Measurements from ENCODE around the gene L3MBTL4.

L3MBTL4 gene

DNA sequence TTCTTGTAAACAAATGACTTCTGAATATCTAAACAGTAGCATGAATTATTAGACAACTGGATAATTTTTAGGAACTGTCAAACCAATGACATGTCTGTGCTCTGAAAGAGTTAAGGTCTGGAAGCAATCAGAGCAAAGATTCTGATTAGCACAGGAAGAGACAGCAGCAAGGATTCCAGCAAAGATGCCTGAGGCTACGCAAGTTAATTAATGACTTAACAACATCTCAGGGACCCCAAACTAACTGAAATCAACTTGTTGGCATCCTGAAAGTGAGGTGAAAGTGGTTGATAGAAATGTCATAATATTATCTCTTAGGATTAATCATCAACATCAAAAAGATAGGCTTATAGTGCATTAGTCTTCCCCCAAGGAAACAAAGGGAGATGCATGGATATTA is 396.0 kb downstream of the L3MBTL4 start:
- TF ChIP-seq, protein P1, sequence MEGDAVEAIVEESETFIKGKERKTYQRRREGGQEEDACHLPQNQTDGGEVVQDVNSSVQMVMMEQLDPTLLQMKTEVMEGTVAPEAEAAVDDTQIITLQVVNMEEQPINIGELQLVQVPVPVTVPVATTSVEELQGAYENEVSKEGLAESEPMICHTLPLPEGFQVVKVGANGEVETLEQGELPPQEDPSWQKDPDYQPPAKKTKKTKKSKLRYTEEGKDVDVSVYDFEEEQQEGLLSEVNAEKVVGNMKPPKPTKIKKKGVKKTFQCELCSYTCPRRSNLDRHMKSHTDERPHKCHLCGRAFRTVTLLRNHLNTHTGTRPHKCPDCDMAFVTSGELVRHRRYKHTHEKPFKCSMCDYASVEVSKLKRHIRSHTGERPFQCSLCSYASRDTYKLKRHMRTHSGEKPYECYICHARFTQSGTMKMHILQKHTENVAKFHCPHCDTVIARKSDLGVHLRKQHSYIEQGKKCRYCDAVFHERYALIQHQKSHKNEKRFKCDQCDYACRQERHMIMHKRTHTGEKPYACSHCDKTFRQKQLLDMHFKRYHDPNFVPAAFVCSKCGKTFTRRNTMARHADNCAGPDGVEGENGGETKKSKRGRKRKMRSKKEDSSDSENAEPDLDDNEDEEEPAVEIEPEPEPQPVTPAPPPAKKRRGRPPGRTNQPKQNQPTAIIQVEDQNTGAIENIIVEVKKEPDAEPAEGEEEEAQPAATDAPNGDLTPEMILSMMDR (IDR thresholded peaks at IDR 0.05), result no peak
- no peak for DNase-seq
- Mint-ChIP-seq H3K9me3 (no peaks in the 10 kb centered on the region), H3K4me1 (peaks cover 36% of the 10 kb centered on the region), H3K27me3 (ENCODE audit: low read depth, poor library complexity) (peaks cover 9% of the 10 kb centered on the region), H3K36me3 (ENCODE audit: low read depth) (no peaks in the 10 kb centered on the region), H3K4me3 (no peak overlapping the region), H3K27ac (no peak overlapping the region)

DNA sequence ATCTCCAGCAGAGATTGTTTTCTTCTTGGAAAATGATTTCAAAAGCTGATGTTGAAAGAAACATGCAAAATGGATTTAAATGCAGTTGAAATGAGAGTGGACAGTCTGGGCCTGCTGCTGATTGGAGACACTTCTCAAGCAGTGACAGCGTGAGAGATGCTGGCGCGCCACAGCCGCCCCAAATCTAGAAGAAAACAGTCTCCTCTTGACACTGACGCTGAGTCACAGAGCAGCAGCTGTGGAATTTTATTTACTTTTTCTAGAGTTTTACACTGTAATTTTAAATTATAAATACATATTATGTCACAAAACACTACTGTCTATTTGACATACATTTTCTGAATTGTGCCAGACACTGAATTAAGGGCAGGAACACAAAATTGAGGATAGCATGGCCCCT is 397.5 kb downstream of the L3MBTL4 start:
- no peak overlapping the region for H3K27ac Mint-ChIP-seq
- no peak overlapping the region for H3K4me3 Mint-ChIP-seq
- no peak for DNase-seq
- TF ChIP-seq, protein P1 (IDR thresholded peaks at IDR 0.05), result no peak
- H3K4me1 Mint-ChIP-seq, result peaks cover 23% of the 10 kb centered on the region
- H3K36me3 Mint-ChIP-seq (ENCODE audit: low read depth), result no peaks in the 10 kb centered on the region
- peaks cover 9% of the 10 kb centered on the region for H3K27me3 Mint-ChIP-seq (ENCODE audit: low read depth, poor library complexity)
- H3K9me3 Mint-ChIP-seq, result no peaks in the 10 kb centered on the region

DNA sequence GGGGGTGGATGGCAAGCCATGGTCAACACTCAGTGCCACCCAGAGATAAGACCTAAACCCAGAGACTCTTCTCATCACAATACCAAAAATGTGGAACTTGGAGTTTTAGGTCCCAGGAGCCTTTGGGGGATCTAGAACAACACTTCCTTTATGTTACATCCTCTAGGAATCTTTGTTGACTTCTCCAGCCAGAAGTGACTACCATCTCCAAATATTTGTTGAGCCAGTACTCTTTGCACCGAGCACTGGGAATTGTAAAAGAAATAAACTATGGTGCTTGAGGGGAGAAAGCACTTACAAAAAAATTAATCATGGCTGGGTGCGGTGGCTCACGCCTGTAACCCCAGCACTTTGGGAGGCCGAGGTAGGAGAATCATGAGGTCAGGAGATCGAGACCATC is 399.3 kb downstream of the L3MBTL4 start:
- no peak overlapping the region for H3K4me3 Mint-ChIP-seq
- no peak for DNase-seq
- H3K27me3 Mint-ChIP-seq (ENCODE audit: low read depth, poor library complexity), result peaks cover 2% of the 10 kb centered on the region
- TF ChIP-seq, protein P1 (IDR thresholded peaks at IDR 0.05), result no peak
- H3K4me1 Mint-ChIP-seq, result peaks cover 11% of the 10 kb centered on the region
- no peak overlapping the region for H3K27ac Mint-ChIP-seq
- no peaks in the 10 kb centered on the region for H3K36me3 Mint-ChIP-seq (ENCODE audit: low read depth)
- no peaks in the 10 kb centered on the region for H3K9me3 Mint-ChIP-seq

DNA sequence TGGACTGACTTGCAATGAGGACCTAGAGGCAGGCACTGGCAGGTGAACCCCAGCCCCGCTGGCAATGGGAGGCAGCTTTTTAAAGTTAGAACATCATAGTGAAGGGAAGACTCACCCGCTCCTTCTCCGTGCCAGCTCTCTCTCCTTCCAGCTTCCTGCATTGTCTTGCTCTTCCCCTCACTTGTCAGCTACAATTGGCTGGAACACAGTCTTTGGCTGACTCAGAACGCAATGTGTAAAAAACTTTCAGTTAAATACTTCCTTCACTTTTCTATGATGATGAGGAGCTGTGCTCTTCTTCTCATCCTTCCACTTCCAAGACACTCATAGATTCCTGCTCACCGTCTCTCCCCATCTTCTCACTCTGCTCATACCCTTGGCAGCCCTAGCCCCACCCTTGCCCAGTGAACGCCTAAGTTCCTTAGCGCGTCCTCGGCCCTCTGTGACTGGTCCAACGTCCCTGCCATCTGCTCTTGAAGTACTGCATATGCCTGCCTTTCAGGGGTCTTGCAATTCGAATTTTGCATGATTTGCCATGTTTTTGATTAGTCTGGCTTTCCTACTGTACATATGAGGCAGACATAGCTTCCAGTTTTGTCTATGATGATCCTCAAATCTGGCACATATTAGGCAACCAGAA is 401.4 kb downstream of the L3MBTL4 start:
- no peak for DNase-seq
- Mint-ChIP-seq H3K27me3 (ENCODE audit: low read depth, poor library complexity) (peaks cover 3% of the 10 kb centered on the region), H3K27ac (no peak overlapping the region), H3K9me3 (no peaks in the 10 kb centered on the region), H3K4me3 (no peak overlapping the region), H3K36me3 (ENCODE audit: low read depth) (no peaks in the 10 kb centered on the region), H3K4me1 (peaks cover 11% of the 10 kb centered on the region)
- TF ChIP-seq, protein P1 (IDR thresholded peaks at IDR 0.05), result no peak

DNA sequence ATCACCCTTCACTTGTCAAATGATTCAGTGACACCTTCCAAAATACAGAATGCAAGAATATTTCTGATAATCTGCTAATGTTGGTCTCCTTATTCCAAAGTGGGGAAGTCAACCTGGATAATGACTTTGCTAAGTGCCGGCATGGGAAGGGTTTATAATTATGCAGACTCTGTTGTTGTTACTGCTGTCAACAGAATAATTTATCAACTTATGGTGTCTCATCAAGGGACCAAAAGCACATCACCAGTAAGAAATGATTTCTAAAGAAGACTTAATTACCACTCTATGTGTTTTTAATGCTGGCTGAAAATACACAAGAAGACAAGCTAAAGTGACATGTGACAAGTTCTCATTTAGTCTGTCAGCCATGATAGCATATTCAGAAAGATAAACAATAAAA is 403.8 kb downstream of the L3MBTL4 start:
- DNase-seq, result no peak
- H3K27ac Mint-ChIP-seq, result no peak overlapping the region
- H3K4me1 Mint-ChIP-seq, result no peaks in the 10 kb centered on the region
- H3K36me3 Mint-ChIP-seq (ENCODE audit: low read depth), result no peaks in the 10 kb centered on the region
- TF ChIP-seq, protein P1 (IDR thresholded peaks at IDR 0.05), result no peak
- H3K27me3 Mint-ChIP-seq (ENCODE audit: low read depth, poor library complexity), result peaks cover 4% of the 10 kb centered on the region
- H3K4me3 Mint-ChIP-seq, result no peak overlapping the region
- peaks cover 11% of the 10 kb centered on the region for H3K9me3 Mint-ChIP-seq

DNA sequence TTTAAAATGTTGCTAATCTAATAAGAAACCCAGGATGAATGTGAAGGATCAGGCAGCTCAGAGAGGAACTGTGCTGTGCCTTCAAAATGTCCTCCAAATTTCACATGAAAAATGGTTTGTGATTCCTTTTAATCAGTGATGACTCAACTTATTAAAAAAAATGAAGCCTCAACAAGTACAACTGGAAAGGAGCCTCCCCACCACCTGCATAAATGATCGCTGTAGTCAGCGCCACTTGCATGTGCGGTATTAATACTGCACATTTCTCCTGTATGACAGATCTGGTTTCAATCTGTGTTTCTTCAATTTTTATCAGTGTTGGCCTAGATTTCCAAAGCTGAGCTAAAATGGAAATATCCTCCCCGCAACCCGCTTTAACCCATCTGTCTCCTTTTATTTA is 404.4 kb downstream of the L3MBTL4 start:
- TF ChIP-seq, protein P1 (IDR thresholded peaks at IDR 0.05), result no peak
- H3K36me3 Mint-ChIP-seq (ENCODE audit: low read depth), result no peaks in the 10 kb centered on the region

More for the DNA sequence above, 404.4 kb downstream of the L3MBTL4 start:
- Mint-ChIP-seq H3K9me3 (peaks cover 15% of the 10 kb centered on the region), H3K27me3 (ENCODE audit: low read depth, poor library complexity) (peaks cover 4% of the 10 kb centered on the region), H3K27ac (no peak overlapping the region), H3K4me3 (no peak overlapping the region), H3K4me1 (no peaks in the 10 kb centered on the region)
- no peak for DNase-seq
